Body of pancreas (tissue), 4 donors: ENCODE data around the gene ZNF382. TPM values are rescaled to one million over a fixed set of nuclear protein-coding genes. Genes with fewer than 3 reads are reported as not detected.

Source experiments
- ATAC-seq: fragments of 150-250 bp; one replicate; pipeline ENCODE4 v1.9.1; 2016
- DNase-seq, 4 donors: peaks; one replicate each; pipeline ENCODE4 v3.0.0-alpha.2; 2019
- H3K27ac ChIP-seq, 4 donors: fragments of 200-600 bp; sonication (generic); 1 replicate in 3 of 4; 2 replicates in 1 of 4; pipeline versions ENCODE4 v1.5.1 to v1.6.1; 2016 to 2019; ENCODE audit warnings: mild to moderate bottlenecking in 1 of 4, mixed read lengths in 1 of 4, moderate library complexity in 1 of 4
- H3K27me3 ChIP-seq, 2 donors: fragments of 200-600 bp; sonication (generic); one replicate each; pipeline ENCODE4 v1.6.0; 2016; ENCODE audit warnings: mild to moderate bottlenecking in 1 of 2
- H3K36me3 ChIP-seq, 2 donors: fragments of 200-600 bp; sonication (generic); replicated peaks in 1 of 2; 2 replicates each; pipeline ENCODE4 v1.5.1; 2016; ENCODE audit warnings: low read depth in 2 of 2; ENCODE audit not compliant: insufficient read depth in 1 of 2
- H3K4me1 ChIP-seq: fragments of 200-600 bp; sonication (generic); one replicate; pipeline ENCODE4 v1.6.0; 2016
- H3K4me3 ChIP-seq, 2 donors: fragments of 200-600 bp; sonication (generic); 1 replicate in 1 of 2; 2 replicates in 1 of 2; pipeline ENCODE4 v1.5.1; 2016 to 2019
- H3K9me3 ChIP-seq, 3 donors: fragments of 200-600 bp; sonication (generic); 1 replicate in 2 of 3; 2 replicates in 1 of 3; pipeline ENCODE4 v1.5.1; 2016
- POLR2A ChIP-seq, 3 donors: fragments of 450-650 bp; IDR thresholded peaks; one replicate each; pipeline ENCODE4 v1.6.1; 2016; ENCODE audit warnings: antibody characterized with exemption in 3 of 3, mild to moderate bottlenecking in 2 of 3
- WGBS, 2 donors: methylation state at CpG; one replicate each; pipeline ENCODE4 v1.1.5; 2017; 5-methylcytosine and 5-hydroxymethylcytosine counted together
- intact Hi-C: fragments of 100-400 bp; cut with DNase I; formaldehyde crosslinking; loops from one replicate; pipeline ENCODE4 v1.15.1; 2023
- total RNA-seq, 2 donors: library from RNA; depleted of rRNA; stranded (reverse); fragments of >200 nt; gene quantifications; one replicate each; pipeline ENCODE4 v1.1.0, GENCODE V29; 2016
- TF ChIP-seq, protein P1 (sequence below), 7 experiments: fragments of 450-650 bp in 4 of 7; fragments of 200-600 bp in 3 of 7; sonication (generic) in 3 of 7; IDR thresholded peaks; one replicate each; pipeline ENCODE4 v1.5.1; 2016 to 2019; ENCODE audit warnings: antibody characterized with exemption in 7 of 7

The ZNF382 gene
- total RNA-seq, 2 donors from 2014 or later = 3.1 to 6.3 TPM

DNA sequence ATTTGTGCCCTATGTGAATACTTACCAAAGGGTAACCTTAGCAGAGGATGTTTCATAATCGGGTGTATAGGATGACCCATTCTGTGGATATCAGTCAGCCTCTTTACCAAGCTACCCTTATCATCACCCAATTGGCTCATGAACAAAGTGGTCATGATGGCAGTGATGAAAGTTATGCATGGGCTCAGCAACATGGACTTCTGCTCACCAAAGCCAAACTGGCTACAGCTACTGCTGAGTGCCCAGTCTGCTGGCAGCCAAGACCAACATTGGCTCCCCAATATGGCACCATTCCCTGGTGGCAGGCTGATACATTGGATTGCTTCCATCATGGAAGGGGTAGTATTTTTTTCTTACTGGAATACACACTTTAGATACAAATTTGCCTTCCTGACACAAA lies 67.3 kb downstream of the ZNF382 start:
- no peaks in the 10 kb centered on the region for H3K36me3 ChIP-seq
- H3K9me3 ChIP-seq = peaks cover 0 to 8% (median 0%) of the 10 kb centered on the region in 3 donors
- H3K27ac ChIP-seq = no peak overlapping the region
- H3K4me1 ChIP-seq = peaks cover 10% of the 10 kb centered on the region
- no peaks in the 10 kb centered on the region for H3K27me3 ChIP-seq
- no peak for ATAC-seq
- intact Hi-C loops = no loop called here
- WGBS, 2 donors = 86 to 88% methylated on average over 1 of the region's 1 CpG
- no peak for DNase-seq
- TF ChIP-seq, protein P1, sequence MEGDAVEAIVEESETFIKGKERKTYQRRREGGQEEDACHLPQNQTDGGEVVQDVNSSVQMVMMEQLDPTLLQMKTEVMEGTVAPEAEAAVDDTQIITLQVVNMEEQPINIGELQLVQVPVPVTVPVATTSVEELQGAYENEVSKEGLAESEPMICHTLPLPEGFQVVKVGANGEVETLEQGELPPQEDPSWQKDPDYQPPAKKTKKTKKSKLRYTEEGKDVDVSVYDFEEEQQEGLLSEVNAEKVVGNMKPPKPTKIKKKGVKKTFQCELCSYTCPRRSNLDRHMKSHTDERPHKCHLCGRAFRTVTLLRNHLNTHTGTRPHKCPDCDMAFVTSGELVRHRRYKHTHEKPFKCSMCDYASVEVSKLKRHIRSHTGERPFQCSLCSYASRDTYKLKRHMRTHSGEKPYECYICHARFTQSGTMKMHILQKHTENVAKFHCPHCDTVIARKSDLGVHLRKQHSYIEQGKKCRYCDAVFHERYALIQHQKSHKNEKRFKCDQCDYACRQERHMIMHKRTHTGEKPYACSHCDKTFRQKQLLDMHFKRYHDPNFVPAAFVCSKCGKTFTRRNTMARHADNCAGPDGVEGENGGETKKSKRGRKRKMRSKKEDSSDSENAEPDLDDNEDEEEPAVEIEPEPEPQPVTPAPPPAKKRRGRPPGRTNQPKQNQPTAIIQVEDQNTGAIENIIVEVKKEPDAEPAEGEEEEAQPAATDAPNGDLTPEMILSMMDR (IDR thresholded peaks at IDR 0.05) = no peak
- TF ChIP-seq POLR2A (IDR thresholded peaks at IDR 0.05) = no peak
- H3K4me3 ChIP-seq = no peak overlapping the region

DNA sequence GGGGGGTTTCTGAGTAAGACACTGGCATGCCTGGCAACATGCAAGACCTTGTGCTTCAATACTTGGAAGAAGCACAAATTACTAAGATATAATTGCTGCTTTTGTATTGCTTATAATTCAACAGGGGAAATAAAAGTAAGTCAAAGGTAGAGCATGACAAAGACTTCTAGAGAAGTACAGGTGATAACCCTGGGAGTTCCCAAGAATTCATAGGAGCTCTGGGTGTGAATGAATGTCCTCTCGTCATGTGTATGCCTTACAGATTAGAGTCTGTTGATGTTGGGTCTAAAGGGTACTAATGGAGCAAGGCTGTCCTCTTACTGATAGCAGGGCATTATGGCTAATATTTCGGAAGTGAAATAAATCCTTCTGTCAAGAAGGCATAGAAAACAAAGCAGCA lies 69.1 kb downstream of the ZNF382 start:
- no peak overlapping the region for H3K27ac ChIP-seq
- H3K4me3 ChIP-seq = no peak overlapping the region
- DNase-seq = no peak
- H3K4me1 ChIP-seq = no peaks in the 10 kb centered on the region
- intact Hi-C loops = no loop called here
- H3K27me3 ChIP-seq = no peaks in the 10 kb centered on the region
- 89 to 94% methylated on average over 2 of the region's 2 CpGs for WGBS, 2 donors
- H3K36me3 ChIP-seq = no peaks in the 10 kb centered on the region
- TF ChIP-seq, protein P1 (IDR thresholded peaks at IDR 0.05) = no peak
- no peak for TF ChIP-seq POLR2A (IDR thresholded peaks at IDR 0.05)
- no peak for ATAC-seq
- H3K9me3 ChIP-seq = peaks cover 0 to 12% (median 0%) of the 10 kb centered on the region in 3 donors

DNA sequence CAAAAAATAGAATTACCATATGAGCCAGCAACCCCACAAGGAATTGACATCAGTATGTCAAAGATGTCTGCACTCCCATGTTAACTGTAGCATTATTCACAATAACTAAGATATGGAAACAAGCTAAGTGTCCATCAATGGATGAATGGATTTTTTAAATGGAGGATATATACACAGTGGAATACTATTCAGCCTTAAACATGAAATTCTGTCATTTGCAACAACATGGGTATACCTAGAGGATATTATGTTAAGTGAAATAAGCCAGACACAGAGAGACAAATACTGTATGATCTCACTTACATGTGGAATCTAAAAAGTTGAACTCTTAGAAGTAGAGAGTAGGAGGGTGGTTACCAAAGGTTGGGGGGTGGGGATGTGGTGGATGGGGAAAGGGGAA lies 74.3 kb downstream of the ZNF382 start:
- Histone ChIP-seq H3K36me3 (no peaks in the 10 kb centered on the region), H3K4me1 (no peaks in the 10 kb centered on the region), H3K27me3 (no peaks in the 10 kb centered on the region), H3K27ac (no peak overlapping the region), H3K4me3 (no peak overlapping the region), H3K9me3 (peaks cover 0 to 4% (median 0%) of the 10 kb centered on the region in 3 donors)
- TF ChIP-seq, protein P1 (IDR thresholded peaks at IDR 0.05) = no peak
- TF ChIP-seq POLR2A (IDR thresholded peaks at IDR 0.05) = no peak
- ATAC-seq = no peak
- DNase-seq = no peak
- intact Hi-C loops = no loop called here

Other genes with a start within 250 kb of the ZNF382 start
- gene ZFP14, start 226.1 kb upstream of the ZNF382 start, total RNA-seq = 1 to 10 TPM in 1 of 2 donors, under 1 TPM in 1; 0.99 to 4.4 TPM
- gene ZFP82, start 186.7 kb upstream of the ZNF382 start, total RNA-seq = 1 to 10 TPM in 1 of 2 donors, under 1 TPM in 1; 0.78 to 2.0 TPM
- gene ZNF566, start 115.8 kb upstream of the ZNF382 start, total RNA-seq = 1 to 10 TPM; 4.4 to 9.9 TPM
- 10 to 100 TPM in 1 of 2 donors, 1 to 10 TPM in 1; 3.0 to 16.3 TPM for gene ZNF260, start 77.0 kb upstream of the ZNF382 start, total RNA-seq
- 1 to 10 TPM; 3.3 to 7.0 TPM for gene ZNF529, start 32.0 kb upstream of the ZNF382 start, total RNA-seq
- 10 to 100 TPM in 1 of 2 donors, 1 to 10 TPM in 1; 1.6 to 10.6 TPM for gene ZNF461, start 61.5 kb downstream of the ZNF382 start, total RNA-seq
- 1 to 10 TPM; 3.3 to 9.3 TPM for gene ZNF567, start 82.3 kb downstream of the ZNF382 start, total RNA-seq
- gene ZNF850, start 167.5 kb downstream of the ZNF382 start, total RNA-seq = 1 to 10 TPM; 1.3 to 1.6 TPM
- gene ZNF790, start 233.1 kb downstream of the ZNF382 start, total RNA-seq = 1 to 10 TPM; 1.6 to 5.7 TPM
- 1 to 10 TPM; 1.3 TPM for gene ZNF345, start 245.6 kb downstream of the ZNF382 start, total RNA-seq